Mucosa of stomach (tissue), 1 donor: ENCODE data around the gene NSRP1.
A peak's percentile ranks its signal among the peaks of the same experiment; 100 is the strongest.
"Not testable (repeated sequence)": the region's sequence is repeated elsewhere in the genome, so short reads cannot be mapped to it uniquely, and the experiment has no call there.

Experiments
- H3K27me3 ChIP-seq: one replicate; pipeline ENCODE4 v1.7.0; 2013; ENCODE audit warnings: mild to moderate bottlenecking, low read length; ENCODE audit not compliant: control insufficient read depth, insufficient read depth
- H3K36me3 ChIP-seq: one replicate; pipeline ENCODE4 v1.7.0; 2013; ENCODE audit warnings: low read length; ENCODE audit not compliant: control insufficient read depth, insufficient read depth
- H3K4me1 ChIP-seq: one replicate; pipeline ENCODE4 v1.7.0; 2013; ENCODE audit warnings: mild to moderate bottlenecking, low read length; ENCODE audit not compliant: control insufficient read depth, insufficient read depth
- H3K4me3 ChIP-seq: one replicate; pipeline ENCODE4 v1.7.0; 2013; ENCODE audit warnings: low read length
- H3K9ac ChIP-seq: one replicate; pipeline ENCODE4 v1.7.0; 2013; ENCODE audit warnings: mild to moderate bottlenecking, low read length, moderate library complexity
- H3K9me3 ChIP-seq: one replicate; pipeline ENCODE4 v1.7.0; 2013; ENCODE audit warnings: mild to moderate bottlenecking, low read length, moderate library complexity; ENCODE audit not compliant: control insufficient read depth
- donor health status: Pancreatic carcinoma.

The NSRP1 gene, protein sequence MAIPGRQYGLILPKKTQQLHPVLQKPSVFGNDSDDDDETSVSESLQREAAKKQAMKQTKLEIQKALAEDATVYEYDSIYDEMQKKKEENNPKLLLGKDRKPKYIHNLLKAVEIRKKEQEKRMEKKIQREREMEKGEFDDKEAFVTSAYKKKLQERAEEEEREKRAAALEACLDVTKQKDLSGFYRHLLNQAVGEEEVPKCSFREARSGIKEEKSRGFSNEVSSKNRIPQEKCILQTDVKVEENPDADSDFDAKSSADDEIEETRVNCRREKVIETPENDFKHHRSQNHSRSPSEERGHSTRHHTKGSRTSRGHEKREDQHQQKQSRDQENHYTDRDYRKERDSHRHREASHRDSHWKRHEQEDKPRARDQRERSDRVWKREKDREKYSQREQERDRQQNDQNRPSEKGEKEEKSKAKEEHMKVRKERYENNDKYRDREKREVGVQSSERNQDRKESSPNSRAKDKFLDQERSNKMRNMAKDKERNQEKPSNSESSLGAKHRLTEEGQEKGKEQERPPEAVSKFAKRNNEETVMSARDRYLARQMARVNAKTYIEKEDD

DNA sequence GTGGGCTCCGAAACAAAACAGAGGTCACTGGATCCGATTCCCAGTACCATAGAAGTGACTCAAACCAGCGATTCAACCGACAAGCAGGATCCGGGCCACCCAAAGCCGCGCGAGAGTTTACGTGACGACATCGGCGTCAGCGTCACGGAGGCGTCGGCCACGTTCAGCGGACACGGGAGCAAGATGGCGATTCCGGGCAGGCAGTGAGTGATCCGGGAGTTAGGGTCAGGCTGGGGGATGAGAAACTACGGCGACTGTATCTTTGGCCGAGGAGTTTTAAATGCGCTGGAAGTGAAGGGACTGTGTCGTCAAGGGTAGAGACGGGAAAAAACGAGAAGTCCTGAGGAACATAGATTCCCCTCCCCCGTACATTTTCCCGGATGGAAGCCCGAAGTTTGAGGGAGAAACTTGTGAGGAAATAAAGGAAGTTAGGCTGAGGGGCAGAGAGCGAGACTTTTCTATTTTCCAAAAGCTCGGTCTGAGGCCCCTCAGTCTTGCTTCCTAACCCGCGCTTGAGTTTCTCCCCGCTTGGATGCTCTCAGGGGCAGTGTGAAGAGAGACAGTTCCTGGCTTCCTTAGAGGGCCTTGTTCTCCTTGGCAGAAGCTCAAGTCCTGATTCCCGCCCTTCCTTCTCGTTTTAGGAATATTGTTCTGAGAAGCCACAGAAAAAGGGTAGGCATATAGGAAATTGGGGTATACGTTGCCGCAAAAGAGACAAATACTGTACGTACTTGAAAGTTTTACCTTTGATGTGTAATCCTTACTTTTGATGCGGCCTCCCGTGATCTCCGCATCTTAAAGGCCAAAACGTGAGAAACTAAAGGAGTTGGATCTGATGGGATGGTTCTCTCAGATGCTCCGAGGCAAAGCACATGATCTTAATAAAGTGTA lies at the start of gene NSRP1:
Gene NSRP1, plus strand, starts transcription at position 156 of the 891 bp plus-strand sequence. Its CDS starts 28 bp downstream, at position 184.
- Histone ChIP-seq H3K4me3 (peak within 1 kb of the TSS; percentile 97), H3K9me3 (no peaks in the 10 kb centered on the region), H3K4me1 (peaks cover 7% of the 10 kb centered on the region), H3K36me3 (no peaks in the 10 kb centered on the region), H3K9ac (peak within 1 kb of the TSS; percentile 98), H3K27me3 (no peaks in the 10 kb centered on the region)

DNA sequence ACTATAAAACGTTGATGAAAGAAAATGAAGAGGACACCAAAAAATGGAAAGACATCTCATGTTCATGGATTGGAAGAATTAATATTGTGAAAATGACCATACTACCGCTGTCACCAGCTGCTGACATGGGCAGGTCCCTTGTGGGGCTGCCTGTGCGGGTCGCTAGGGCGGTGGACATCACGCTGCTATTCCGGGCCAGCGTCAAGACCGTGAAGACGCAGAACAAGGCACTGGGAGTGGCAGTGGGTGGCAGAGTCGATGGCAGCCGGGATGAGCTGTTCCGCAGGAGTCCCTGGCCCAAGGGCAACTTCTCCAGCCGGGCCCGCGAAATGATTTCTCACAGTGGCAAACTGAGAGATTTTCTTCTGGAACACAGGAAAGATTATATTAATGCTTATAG lies 48.2 kb upstream of the NSRP1 start:
- no peaks in the 10 kb centered on the region for H3K9me3 ChIP-seq
- no peaks in the 10 kb centered on the region for H3K4me1 ChIP-seq
- no peaks in the 10 kb centered on the region for H3K27me3 ChIP-seq
- no peaks in the 10 kb centered on the region for H3K36me3 ChIP-seq
- H3K9ac ChIP-seq: no peak overlapping the region
- H3K4me3 ChIP-seq: no peak overlapping the region

DNA sequence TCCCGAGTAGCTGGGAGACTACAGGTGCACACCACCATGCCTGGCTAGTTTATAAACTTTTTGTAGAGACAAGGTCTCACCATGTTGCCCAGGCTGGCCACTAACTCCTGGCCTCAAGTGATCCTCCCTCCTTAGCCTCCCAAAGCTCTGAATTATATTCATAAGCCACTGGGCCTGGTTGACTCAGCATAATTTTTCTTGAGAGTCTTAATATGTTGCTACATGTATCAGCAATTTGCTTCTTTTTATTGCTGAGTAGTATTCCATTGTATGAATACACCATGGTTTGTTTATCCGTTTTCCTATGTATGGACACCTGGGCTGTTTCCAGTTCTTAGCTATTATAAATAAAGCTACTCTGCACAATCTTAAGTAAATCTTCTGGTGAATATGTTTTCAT lies 42.4 kb upstream of the NSRP1 start:
- no peaks in the 10 kb centered on the region for H3K36me3 ChIP-seq
- no peaks in the 10 kb centered on the region for H3K4me1 ChIP-seq
- no peak overlapping the region for H3K9ac ChIP-seq
- H3K27me3 ChIP-seq: no peaks in the 10 kb centered on the region
- H3K4me3 ChIP-seq: no peak overlapping the region
- H3K9me3 ChIP-seq: no peaks in the 10 kb centered on the region

DNA sequence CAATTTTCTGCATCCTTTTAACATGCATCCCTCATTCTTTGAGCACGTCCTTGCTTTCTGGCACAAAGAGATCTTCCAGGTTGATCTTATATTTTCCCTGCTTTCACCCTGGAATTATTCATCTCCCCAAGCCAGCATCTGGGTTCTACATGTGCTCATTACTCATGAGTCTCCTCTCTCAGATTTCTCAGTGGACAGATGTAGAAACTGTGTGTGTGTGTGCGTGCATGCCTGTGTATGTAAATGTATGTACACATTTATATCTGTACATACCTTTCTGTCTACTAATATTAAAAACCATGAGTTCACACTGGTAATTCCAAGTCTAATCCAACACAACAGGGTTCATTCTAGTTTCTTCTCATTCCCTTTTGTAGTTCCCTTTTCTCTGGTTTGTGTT lies 41.9 kb upstream of the NSRP1 start:
- no peaks in the 10 kb centered on the region for H3K9me3 ChIP-seq
- no peaks in the 10 kb centered on the region for H3K27me3 ChIP-seq
- H3K4me1 ChIP-seq: no peaks in the 10 kb centered on the region
- no peak overlapping the region for H3K4me3 ChIP-seq
- H3K9ac ChIP-seq: no peak overlapping the region
- H3K36me3 ChIP-seq: no peaks in the 10 kb centered on the region

DNA sequence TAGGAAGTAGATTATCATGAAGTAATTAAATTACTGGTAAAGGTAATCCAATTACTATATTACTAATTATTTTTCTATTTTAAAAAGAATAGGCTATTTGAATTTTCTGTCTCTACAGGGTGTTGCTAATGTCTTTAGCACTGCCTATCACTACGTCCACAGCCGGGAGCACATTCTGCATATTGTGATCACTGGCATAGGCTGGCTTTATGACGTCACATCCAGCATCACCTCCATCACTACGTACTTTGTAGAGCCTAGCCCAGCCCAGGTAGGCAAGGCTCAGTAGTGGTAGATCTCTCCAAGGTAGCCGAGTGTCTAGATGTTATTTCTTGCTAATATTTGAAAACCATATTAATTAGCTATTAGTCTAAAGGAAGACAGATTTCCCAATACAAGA lies 33.8 kb upstream of the NSRP1 start:
- no peaks in the 10 kb centered on the region for H3K9me3 ChIP-seq
- no peaks in the 10 kb centered on the region for H3K4me1 ChIP-seq
- no peaks in the 10 kb centered on the region for H3K27me3 ChIP-seq
- H3K9ac ChIP-seq: no peak overlapping the region
- H3K4me3 ChIP-seq: no peak overlapping the region
- no peaks in the 10 kb centered on the region for H3K36me3 ChIP-seq

DNA sequence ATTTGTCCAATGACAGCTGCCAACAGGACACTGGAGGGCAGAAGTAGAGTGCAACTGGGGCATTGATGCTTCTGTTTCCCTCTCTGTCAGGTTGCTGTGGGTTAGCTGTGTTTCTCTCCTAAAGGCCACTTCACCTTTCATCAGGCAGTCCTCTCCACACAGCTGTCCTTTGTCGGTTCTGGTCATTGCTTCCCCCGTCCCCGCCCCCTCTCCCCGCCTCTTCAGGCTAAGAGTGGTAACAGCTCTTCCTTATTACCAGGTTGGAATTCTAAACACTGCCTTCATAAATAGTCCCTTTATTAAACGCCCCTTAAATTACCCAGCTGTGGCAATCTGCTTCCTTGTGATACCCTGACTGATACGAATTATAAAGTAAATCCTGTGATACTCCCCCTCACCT lies 31.8 kb upstream of the NSRP1 start:
- H3K4me3 ChIP-seq: no peak overlapping the region

DNA sequence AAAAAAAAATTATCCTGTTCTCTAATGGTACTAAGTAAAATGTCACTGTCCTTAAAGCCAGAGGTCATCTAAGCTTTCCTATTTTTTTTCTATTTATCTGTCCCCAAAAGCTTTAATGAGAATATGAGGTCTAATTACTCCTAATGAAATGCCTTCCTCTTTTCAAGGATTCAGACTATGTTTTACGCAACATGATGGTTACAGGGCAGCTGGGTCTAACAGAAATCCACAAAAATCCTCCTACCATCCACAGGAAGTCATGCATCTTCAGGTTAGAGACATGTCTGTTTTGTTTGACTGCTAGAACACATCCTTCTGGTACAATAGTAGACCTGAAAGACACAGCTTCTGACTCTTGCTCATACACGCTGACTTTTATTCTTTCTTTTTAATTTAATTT lies 29.7 kb upstream of the NSRP1 start:
- Histone ChIP-seq H3K36me3 (no peaks in the 10 kb centered on the region), H3K9ac (no peak overlapping the region), H3K4me3 (no peak overlapping the region), H3K27me3 (peaks cover 6% of the 10 kb centered on the region), H3K9me3 (no peaks in the 10 kb centered on the region), H3K4me1 (no peaks in the 10 kb centered on the region)

More for the DNA sequence above, 31.8 kb upstream of the NSRP1 start:
- Histone ChIP-seq H3K9ac (no peak overlapping the region), H3K27me3 (no peaks in the 10 kb centered on the region), H3K4me1 (no peaks in the 10 kb centered on the region), H3K9me3 (no peaks in the 10 kb centered on the region), H3K36me3 (no peaks in the 10 kb centered on the region)

DNA sequence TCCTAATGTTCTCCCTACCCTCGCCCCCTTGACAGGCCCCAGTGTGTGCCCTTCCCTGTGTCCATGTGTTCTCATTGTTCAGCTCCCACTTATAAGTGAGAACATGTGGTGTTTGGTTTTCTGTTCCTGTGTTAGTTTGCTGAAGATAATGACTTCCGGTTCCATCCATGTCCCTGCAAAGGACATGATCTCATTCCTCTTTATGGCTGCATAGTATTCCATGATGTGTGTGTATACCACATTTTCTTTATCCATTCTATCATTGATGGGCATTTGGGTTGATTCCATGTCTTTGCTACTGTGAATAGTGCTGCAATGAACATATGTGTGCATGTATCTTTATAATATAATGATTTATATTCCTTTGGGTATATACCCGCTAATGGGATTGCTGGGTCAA lies 29.2 kb upstream of the NSRP1 start:
- H3K27me3 ChIP-seq, H3K4me3 ChIP-seq, H3K9ac ChIP-seq, H3K4me1 ChIP-seq, H3K36me3 ChIP-seq, H3K9me3 ChIP-seq: not testable (repeated sequence)

DNA sequence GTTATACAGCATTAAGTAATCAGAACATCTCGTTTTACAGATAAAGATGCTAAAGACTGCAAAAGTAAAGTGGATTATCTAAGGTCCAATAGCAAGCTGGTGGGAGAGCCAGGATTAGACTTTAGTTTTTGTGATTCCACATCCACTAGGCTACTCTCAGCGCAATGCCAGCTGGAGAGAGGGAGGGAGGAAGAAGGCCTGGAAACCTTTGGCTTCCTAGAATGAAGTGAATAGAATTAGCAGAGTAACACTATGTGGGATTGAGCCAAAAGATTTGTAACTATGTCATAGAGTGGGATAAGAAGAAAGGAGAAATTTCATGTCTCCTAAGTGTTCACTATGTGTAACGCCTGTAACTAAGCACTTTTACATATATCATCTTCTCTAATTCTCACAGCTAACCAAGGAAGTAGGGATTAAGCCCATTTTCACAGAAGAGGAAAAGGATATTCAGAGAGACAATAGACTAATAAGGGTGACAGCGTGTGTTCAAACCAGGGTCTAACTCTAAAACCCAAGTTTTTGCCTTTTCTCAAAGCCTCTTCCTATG lies 25.4 kb upstream of the NSRP1 start:
- Histone ChIP-seq H3K4me1 (peaks cover 7% of the 10 kb centered on the region), H3K9me3 (no peaks in the 10 kb centered on the region), H3K4me3 (no peak overlapping the region), H3K36me3 (no peaks in the 10 kb centered on the region), H3K9ac (no peak overlapping the region), H3K27me3 (peaks cover 6% of the 10 kb centered on the region)

DNA sequence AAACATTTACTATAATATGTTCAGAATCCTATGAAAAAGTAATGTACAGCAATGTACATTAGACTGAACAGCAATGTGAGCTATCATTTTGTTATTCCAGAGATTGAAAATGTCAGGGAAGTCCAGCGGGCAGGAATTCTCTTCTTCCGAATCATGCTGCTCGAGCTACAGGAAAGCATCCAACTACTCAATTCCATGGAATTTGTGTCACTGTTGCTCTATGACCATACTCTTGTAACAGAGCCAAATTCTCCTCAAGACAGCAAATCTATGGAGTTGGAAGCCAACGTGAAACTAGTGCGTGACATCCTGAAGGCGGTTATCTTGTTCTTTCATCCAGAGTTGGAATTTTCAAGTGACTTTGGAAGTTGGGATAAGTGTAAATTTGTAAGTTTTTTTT lies 24.8 kb upstream of the NSRP1 start:
- Histone ChIP-seq H3K9ac (no peak overlapping the region), H3K27me3 (peaks cover 6% of the 10 kb centered on the region), H3K4me1 (peaks cover 7% of the 10 kb centered on the region), H3K36me3 (no peaks in the 10 kb centered on the region), H3K4me3 (no peak overlapping the region), H3K9me3 (no peaks in the 10 kb centered on the region)

DNA sequence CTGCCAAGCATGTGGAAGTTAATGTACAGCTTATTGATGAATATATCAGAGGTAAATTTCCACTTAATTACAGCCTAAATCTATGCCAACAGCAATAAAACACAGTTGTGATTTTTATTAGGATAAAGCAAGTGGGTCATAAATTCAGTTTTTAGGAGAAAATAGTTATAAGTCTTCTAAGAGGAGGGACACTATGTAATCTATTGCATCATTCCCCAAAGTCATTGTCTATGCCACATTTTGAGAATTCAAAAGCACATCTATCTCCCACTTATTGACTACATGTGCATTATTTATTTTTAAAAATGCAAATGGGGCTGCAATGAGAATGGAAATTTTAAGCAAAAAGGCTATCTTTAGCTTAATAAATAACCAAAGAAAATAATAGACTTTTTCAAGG lies 23.7 kb upstream of the NSRP1 start:
- Histone ChIP-seq H3K27me3 (peaks cover 6% of the 10 kb centered on the region), H3K4me1 (peaks cover 7% of the 10 kb centered on the region), H3K4me3 (no peak overlapping the region), H3K36me3 (no peaks in the 10 kb centered on the region), H3K9me3 (no peaks in the 10 kb centered on the region), H3K9ac (no peak overlapping the region)
